ENCODE results near the gene ZBED3. TPM values are rescaled to one million over a fixed set of nuclear protein-coding genes. Genes with fewer than 3 reads are reported as not detected.

The ZBED3 gene
- polyA plus RNA-seq, 4 donors = 26.1 to 35.8 (median 31.1) TPM

DNA sequence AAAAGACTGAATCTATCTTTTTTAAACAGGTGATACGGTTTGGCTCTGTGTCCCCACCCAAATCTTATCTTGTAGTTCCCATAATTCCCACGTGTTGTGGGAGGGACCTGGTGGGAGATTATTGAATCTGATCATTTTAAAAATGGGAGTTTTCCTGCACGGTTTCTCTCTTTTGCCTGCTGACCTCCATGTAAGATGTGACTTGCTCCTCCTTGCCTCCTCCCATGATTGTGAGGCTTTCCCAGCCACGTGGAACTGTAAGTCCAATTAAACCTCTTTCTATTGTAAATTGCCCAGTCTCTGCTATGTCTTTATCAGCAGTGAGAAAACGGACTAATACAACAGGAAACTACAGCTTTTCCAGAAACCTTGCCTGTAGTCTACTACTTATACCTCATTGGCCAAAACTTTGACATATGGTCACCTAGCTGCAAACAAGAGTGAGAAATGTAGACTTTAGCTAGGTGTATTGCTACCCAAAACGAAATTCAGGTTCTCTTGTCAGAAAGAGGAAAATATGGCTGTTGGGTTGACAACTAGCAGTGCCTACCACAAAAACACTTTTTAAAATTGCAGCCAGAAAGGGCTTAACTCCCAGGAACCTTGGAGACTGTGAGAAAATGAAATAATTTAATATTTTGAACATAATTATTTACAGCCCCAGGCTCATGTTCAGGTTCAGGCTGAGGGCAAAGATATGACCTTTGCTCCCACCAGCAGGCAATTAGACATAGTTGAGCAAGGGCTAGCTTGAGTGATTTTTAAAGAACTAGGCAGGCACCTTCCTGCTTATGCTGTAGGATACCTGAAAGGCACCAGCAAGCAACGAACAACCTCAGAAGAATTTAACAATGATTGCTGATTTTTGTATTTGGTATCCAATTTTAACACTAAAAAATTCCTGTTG lies 64.3 kb downstream of the ZBED3 start:
- peak in 1 of 4 donors; percentile 23 for DNase-seq (ENCODE audit: low read depth in 4 of 4, low spot score in 2 of 4)

Other genes with a start within 250 kb of the ZBED3 start
- gene S100Z, start 237.3 kb downstream of the ZBED3 start, polyA plus RNA-seq (ENCODE audit: insufficient read length in 4 of 4) = under 1 TPM in 3 of 4 donors, not detected in 1; 0.14 to 0.33 (median 0.27) TPM
- 10 to 100 TPM; 19.2 to 32.8 (median 24.3) TPM for gene CRHBP, start 134.2 kb downstream of the ZBED3 start, polyA plus RNA-seq (ENCODE audit: insufficient read length in 4 of 4)
- gene AGGF1, start 56.9 kb downstream of the ZBED3 start, polyA plus RNA-seq (ENCODE audit: insufficient read length in 4 of 4) = 10 to 100 TPM; 29.3 to 33.6 (median 32.6) TPM
- 1 to 10 TPM; 4.0 to 8.0 (median 5.9) TPM for gene PDE8B, start 123.4 kb upstream of the ZBED3 start, polyA plus RNA-seq (ENCODE audit: insufficient read length in 4 of 4)